Measurements from ENCODE around the gene JAKMIP1.

Gene JAKMIP1

GRCh38 chr4:6086846-6087245 is 113.5 kb downstream of the JAKMIP1 start:
- DNase-seq, result no peak

- no peak for DNase-seq
Measured at GRCh38 chr4:6085691-6086628, 114.4 kb downstream of the JAKMIP1 start.

GRCh38 chr4:6085028-6085690 is 115.2 kb downstream of the JAKMIP1 start:
- no peak for DNase-seq

- no peak for DNase-seq
Measured at GRCh38 chr4:6079965-6080364, 120.4 kb downstream of the JAKMIP1 start.

GRCh38 chr4:6078560-6078959 is 121.8 kb downstream of the JAKMIP1 start:
- DNase-seq, result no peak

- DNase-seq, result no peak
Measured at GRCh38 chr4:6076391-6076790, 124.0 kb downstream of the JAKMIP1 start.

GRCh38 chr4:6074758-6075157 is 125.6 kb downstream of the JAKMIP1 start:
- no peak for DNase-seq

GRCh38 chr4:6071959-6072720 is 128.2 kb downstream of the JAKMIP1 start:
- no peak for DNase-seq

- no peak for DNase-seq
Measured at GRCh38 chr4:6071191-6071958, 129.0 kb downstream of the JAKMIP1 start.

GRCh38 chr4:6069845-6070709 is 130.3 kb downstream of the JAKMIP1 start:
- DNase-seq, result no peak

- DNase-seq, result no peak
Measured at GRCh38 chr4:6068986-6069385, 131.4 kb downstream of the JAKMIP1 start.

- DNase-seq, result no peak
Measured at GRCh38 chr4:6065934-6066590, 134.3 kb downstream of the JAKMIP1 start.

- no peak for DNase-seq
Measured at GRCh38 chr4:6065166-6065565, 135.2 kb downstream of the JAKMIP1 start.

- no peak for DNase-seq
Measured at GRCh38 chr4:6064383-6064782, 136.0 kb downstream of the JAKMIP1 start.

- no peak for DNase-seq
Measured at GRCh38 chr4:6063684-6064083, 136.7 kb downstream of the JAKMIP1 start.

- no peak for DNase-seq
Measured at GRCh38 chr4:6062133-6062532, 138.2 kb downstream of the JAKMIP1 start.

GRCh38 chr4:6059375-6059805 is 141.0 kb downstream of the JAKMIP1 start:
- no peak for DNase-seq

GRCh38 chr4:6058531-6059374 is 141.6 kb downstream of the JAKMIP1 start:
- DNase-seq, result no peak

GRCh38 chr4:6056976-6057766 is 143.2 kb downstream of the JAKMIP1 start:
- DNase-seq, result no peak
